A549 (cell line): ENCODE data around the gene HSD17B4. TPM values are rescaled to one million over a fixed set of nuclear protein-coding genes. Genes with fewer than 3 reads are reported as not detected.

Experiments used
- ATAC-seq, 2 experiments: fragments of 200-7000 bp in 1 of 2; fragments of >200 bp in 1 of 2; cut with Nextera tagmentation in 1 of 2; cut with Tn5 transposase in 1 of 2; 3 replicates each; pipeline versions ENCODE4 v1.8.0 to v1.9.1; 2018 to 2020; ENCODE audit warnings: mild to moderate bottlenecking in 1 of 2, moderate library complexity in 1 of 2
- CTCF ChIA-PET: fragments of 300-600 bp; sonication (Branson Sonifier 250); formaldehyde crosslinking; extraction: SDS; loops from one replicate; lab custom pipeline; 2021; ENCODE audit warnings: antibody characterized with exemption, inconsistent platforms; lab: Yijun Ruan, JAX
- POLR2A ChIA-PET: fragments of 350-600 bp; formaldehyde crosslinking; extraction: SDS; loops from one replicate; lab custom pipeline; 2021; ENCODE audit warnings: antibody characterized with exemption, inconsistent platforms; lab: Yijun Ruan, JAX
- DNase-seq, 2 experiments: peaks; one replicate each; pipeline versions ENCODE4 v3.0.0 to v3.0.0-alpha.2; 2011 to 2016; ENCODE audit warnings: low read depth in 1 of 2, low spot score in 1 of 2
- FAIRE-seq: peaks from 2 replicates; lab custom pipeline; 2011; peaks lifted over from hg19 to GRCh38; lab: Jason Lieb, UNC
- H3K27ac ChIP-seq, 2 experiments: fragments of >200 bp; sonication (Bioruptor Twin); formaldehyde crosslinking; 3 replicates each; pipeline ENCODE4 v1.5.1; 2016 to 2017
- H3K4me1 ChIP-seq: fragments of >200 bp; sonication (Bioruptor Twin); formaldehyde crosslinking; 3 replicates; pipeline ENCODE4 v1.6.1; 2016
- H3K4me2 ChIP-seq: fragments of >200 bp; sonication (Bioruptor Twin); formaldehyde crosslinking; 3 replicates; pipeline ENCODE4 v1.6.1; 2016
- H3K4me3 ChIP-seq: fragments of >200 bp; sonication (Bioruptor Twin); formaldehyde crosslinking; 3 replicates; pipeline ENCODE4 v1.5.1; 2016
- H3K9me3 ChIP-seq: fragments of >200 bp; sonication (Bioruptor Twin); formaldehyde crosslinking; 3 replicates; pipeline ENCODE4 v1.6.1; 2016
- BCL3 ChIP-seq: fragments of >200 bp; sonication (Bioruptor Twin); formaldehyde crosslinking; IDR thresholded peaks from 3 replicates; pipeline ENCODE4 v1.6.1; 2016
- BHLHE40 ChIP-seq: IDR thresholded peaks from 2 replicates; pipeline ENCODE4 v1.6.1; 2012; ENCODE audit warnings: low read depth, low read length, inconsistent platforms
- CBX8 ChIP-seq: fragments of 200-600 bp; sonication (generic); IDR thresholded peaks from 2 replicates; pipeline ENCODE4 v1.6.1; 2016
- CHD2 ChIP-seq: fragments of 150-350 bp; IDR thresholded peaks from 2 replicates; pipeline ENCODE4 v1.6.1; 2014; ENCODE audit warnings: low read length; ENCODE audit not compliant: partially characterized antibody
- CTCF ChIP-seq: fragments of >200 bp; sonication (Bioruptor Twin); formaldehyde crosslinking; IDR thresholded peaks from 3 replicates; pipeline ENCODE4 v1.5.1; 2016
- FOXS1 ChIP-seq: fragments of 250-450 bp; sonication (Bioruptor Pico); IDR thresholded peaks from 2 replicates; pipeline ENCODE4 v1.5.0; 2020; ENCODE audit warnings: mild to moderate bottlenecking, moderate library complexity
- GATA3 ChIP-seq: IDR thresholded peaks from 2 replicates; pipeline ENCODE4 v1.6.1; 2012; ENCODE audit warnings: borderline replicate concordance
- HOXA7 ChIP-seq: fragments of 250-450 bp; sonication (Bioruptor Pico); IDR thresholded peaks from 2 replicates; pipeline ENCODE4 v1.5.0; 2020; ENCODE audit warnings: mild to moderate bottlenecking, moderate library complexity
- HOXB13 ChIP-seq: fragments of 250-450 bp; sonication (Bioruptor Pico); IDR thresholded peaks from 2 replicates; pipeline ENCODE4 v1.5.0; 2020; ENCODE audit warnings: low read depth, mild to moderate bottlenecking, moderate library complexity
- HOXB5 ChIP-seq: fragments of 250-450 bp; sonication (Bioruptor Pico); IDR thresholded peaks from 2 replicates; pipeline ENCODE4 v1.5.0; 2020; ENCODE audit warnings: mild to moderate bottlenecking, moderate library complexity
- JUNB ChIP-seq: fragments of >200 bp; sonication (Bioruptor Twin); formaldehyde crosslinking; IDR thresholded peaks from 2 replicates; pipeline ENCODE4 v1.6.1; 2016
- KDM1A ChIP-seq: fragments of 200-600 bp; sonication (generic); IDR thresholded peaks from 2 replicates; pipeline ENCODE4 v1.6.1; 2016; ENCODE audit warnings: low read depth, mild to moderate bottlenecking
- KDM5A ChIP-seq: fragments of 200-600 bp; sonication (generic); IDR thresholded peaks from 2 replicates; pipeline ENCODE4 v1.6.1; 2016; ENCODE audit warnings: antibody characterized with exemption, mild to moderate bottlenecking
- MAX ChIP-seq: IDR thresholded peaks from 2 replicates; pipeline ENCODE4 v1.6.1; 2012
- PBX3 ChIP-seq: IDR thresholded peaks from 2 replicates; pipeline ENCODE4 v1.6.1; 2012
- RARB ChIP-seq: fragments of 250-450 bp; sonication (Bioruptor Pico); IDR thresholded peaks from 2 replicates; pipeline ENCODE4 v1.8.0; 2021; ENCODE audit warnings: mild to moderate bottlenecking, moderate library complexity
- REST ChIP-seq: fragments of 200-600 bp; sonication (generic); IDR thresholded peaks from 2 replicates; pipeline ENCODE4 v1.6.1; 2016; ENCODE audit warnings: antibody characterized with exemption, mild to moderate bottlenecking, moderate library complexity
- RNF2 ChIP-seq: fragments of 200-600 bp; sonication (generic); IDR thresholded peaks from 2 replicates; pipeline ENCODE4 v1.6.1; 2016; ENCODE audit warnings: low read depth, mild to moderate bottlenecking, antibody characterized with exemption, moderate library complexity, borderline replicate concordance
- ZC3H11A ChIP-seq: fragments of 450-650 bp; IDR thresholded peaks from 2 replicates; pipeline ENCODE4 v1.6.1; 2014; ENCODE audit warnings: antibody characterized with exemption, mild to moderate bottlenecking
- ZNF302 ChIP-seq: fragments of 250-450 bp; sonication (Bioruptor Pico); IDR thresholded peaks from 2 replicates; pipeline ENCODE4 v1.9.0; 2021; ENCODE audit warnings: inconsistent platforms, mild to moderate bottlenecking, moderate library complexity
- ZSCAN20 ChIP-seq: fragments of 250-450 bp; sonication (Bioruptor Pico); IDR thresholded peaks from 2 replicates; pipeline ENCODE4 v1.8.0; 2022; ENCODE audit warnings: mild to moderate bottlenecking, moderate library complexity
- WGBS: methylation state at CpG from one replicate; pipeline ENCODE4 v1.1.6; 2017; ENCODE audit errors: missing lambda C conversion rate; 5-methylcytosine and 5-hydroxymethylcytosine counted together
- polyA plus RNA-seq, 4 experiments: library from polyadenylated mRNA; depleted of rRNA in 3 of 4; stranded (reverse); fragments of >200 nt; fragmentation: RNase III in 1 of 4; extraction: RNeasy Plus Mini Kit Qiagen cat#74134 plus additional on column Dnase treatment in 1 of 4; gene quantifications; 2 replicates in 3 of 4; 3 replicates in 1 of 4; pipeline ENCODE4 v1.2.3, GENCODE V29; 2011 to 2017

Gene HSD17B4
- polyA plus RNA-seq, 2 of the 4 experiments (the other 2 are of a cell fraction): 121 to 135 TPM

GRCh38 chr5:119483155-119483554 lies 30.9 kb downstream of the HSD17B4 start:
- no peak for TF ChIP-seq REST
- no peak for TF ChIP-seq KDM1A
- TF ChIP-seq BHLHE40: no peak
- TF ChIP-seq ZC3H11A: no peak
- TF ChIP-seq RNF2: no peak
- no peak overlapping the region for H3K4me3 ChIP-seq
- ChIA-PET POLR2A (no interaction called here), CTCF (no interaction called here)
- ATAC-seq (no peak), FAIRE-seq (no peak), DNase-seq (no peak)
- WGBS: 84% methylated on average over 1 of the region's 1 CpG
- H3K27ac ChIP-seq: no peak overlapping the region
- no peak overlapping the region for H3K4me2 ChIP-seq
- no peaks in the 10 kb centered on the region for H3K9me3 ChIP-seq
- H3K4me1 ChIP-seq: no peaks in the 10 kb centered on the region

- ChIA-PET POLR2A (no interaction called here), CTCF (no interaction called here)
- WGBS: 94% methylated on average over 4 of the region's 4 CpGs
- Histone ChIP-seq H3K4me3 (no peak overlapping the region), H3K4me2 (no peak overlapping the region), H3K27ac (no peak overlapping the region), H3K4me1 (no peaks in the 10 kb centered on the region), H3K9me3 (no peaks in the 10 kb centered on the region)
- no peak for DNase-seq
- no peak for ATAC-seq
- TF ChIP-seq JUNB (no peak), BCL3 (no peak), HOXA7 (CRISPR knock-in tag) (no peak)
- FAIRE-seq: no peak
These were observed 32.6 kb downstream of the HSD17B4 start for GRCh38 chr5:119484884-119485283.

- CTCF ChIA-PET: no interaction called here
- 92% methylated on average over 2 of the region's 2 CpGs for WGBS
- H3K27ac ChIP-seq: no peak overlapping the region
- FAIRE-seq: no peak
- no peak for ATAC-seq
- no peak for TF ChIP-seq REST
- no peak for TF ChIP-seq BHLHE40
- no peak for TF ChIP-seq ZSCAN20 (CRISPR knock-in tag)
- no peak for TF ChIP-seq MAX
- TF ChIP-seq RARB (CRISPR knock-in tag): no peak
- TF ChIP-seq ZNF302: no peak
- TF ChIP-seq KDM5A: no peak
- TF ChIP-seq GATA3: no peak
- TF ChIP-seq CHD2: no peak
- TF ChIP-seq CTCF: no peak
- TF ChIP-seq JUNB: no peak
- TF ChIP-seq CBX8: no peak
- TF ChIP-seq PBX3: no peak
- no peak for TF ChIP-seq HOXB13 (CRISPR knock-in tag)
- no peak for TF ChIP-seq HOXA7 (CRISPR knock-in tag)
- TF ChIP-seq FOXS1 (CRISPR knock-in tag): no peak
- no peak for TF ChIP-seq HOXB5
- POLR2A ChIA-PET: no interaction called here
- no peak overlapping the region for H3K4me3 ChIP-seq
- DNase-seq: no peak
- peaks cover 20% of the 10 kb centered on the region for H3K9me3 ChIP-seq
- H3K4me2 ChIP-seq: no peak overlapping the region
- H3K4me1 ChIP-seq: no peaks in the 10 kb centered on the region
These were observed 49.4 kb downstream of the HSD17B4 start for GRCh38 chr5:119501671-119502179.
